Camera-type eye (tissue), 1 donor: ENCODE results near the gene OR2M4. TPM values are rescaled to one million over a fixed set of nuclear protein-coding genes. Genes with fewer than 3 reads are reported as not detected.

Experiments
- total RNA-seq: library from RNA; depleted of rRNA; stranded (reverse); fragments of >200 nt; gene quantifications from one replicate; pipeline ENCODE4 v1.2.3, GENCODE V29; 2014

OR2M4 gene, protein sequence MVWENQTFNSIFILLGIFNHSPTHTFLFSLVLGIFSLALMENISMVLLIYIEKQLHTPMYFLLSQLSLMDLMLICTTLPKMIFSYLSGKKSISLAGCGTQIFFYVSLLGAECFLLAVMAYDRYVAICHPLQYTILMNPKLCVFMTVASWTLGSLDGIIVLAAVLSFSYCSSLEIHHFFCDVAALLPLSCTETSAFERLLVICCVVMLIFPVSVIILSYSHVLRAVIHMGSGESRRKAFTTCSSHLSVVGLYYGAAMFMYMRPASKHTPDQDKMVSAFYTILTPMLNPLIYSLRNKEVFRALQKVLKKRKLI
- total RNA-seq, result not detected

DNA sequence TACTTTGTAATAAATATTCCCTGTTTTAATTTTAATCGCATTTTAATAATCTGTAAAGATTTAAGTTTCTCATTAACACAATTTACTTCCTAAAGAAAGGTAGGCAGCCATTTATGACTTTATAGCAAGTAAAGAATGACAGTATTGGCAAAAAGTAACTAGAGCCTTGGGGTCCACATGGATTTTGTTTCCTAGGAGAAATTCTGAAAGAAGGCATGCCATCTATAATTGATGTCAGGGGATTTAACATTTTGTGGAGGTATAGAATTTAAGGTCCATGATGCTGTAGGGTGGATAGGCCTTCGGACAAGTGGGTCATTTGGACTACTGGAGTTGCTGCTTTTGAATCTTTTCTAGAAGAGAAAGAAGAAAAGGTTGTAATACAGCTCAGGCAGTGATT lies at the start of gene OR2M4:
Gene OR2M4, plus strand, starts transcription at position 301 of the 400 bp plus-strand sequence. CDS start 7,512 bp downstream, outside the sequence.

DNA sequence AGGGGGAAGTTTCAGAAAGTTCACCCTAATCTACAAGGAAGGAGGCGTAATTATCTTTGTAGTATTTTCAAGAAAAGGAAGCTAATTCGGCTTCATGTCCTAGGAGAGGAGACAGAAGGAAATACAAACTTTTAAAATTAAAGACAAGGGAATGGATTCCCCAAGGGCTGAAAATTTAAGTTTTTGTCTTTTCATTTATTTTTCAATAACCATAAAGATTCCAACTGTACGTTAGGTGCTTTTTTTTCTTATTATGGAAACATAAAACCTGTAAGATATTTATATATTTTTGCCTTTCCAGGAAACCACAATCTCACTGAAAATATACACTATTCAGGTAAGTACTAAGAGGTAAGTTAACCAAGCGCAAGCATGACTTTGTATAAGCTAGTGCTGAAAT lies 34.3 kb upstream of the OR2M4 start, which contains the start of gene OR2M3:
Gene OR2M3, plus strand, starts transcription at position 301 of the 400 bp plus-strand sequence. CDS start 5,803 bp downstream, outside the sequence.

DNA sequence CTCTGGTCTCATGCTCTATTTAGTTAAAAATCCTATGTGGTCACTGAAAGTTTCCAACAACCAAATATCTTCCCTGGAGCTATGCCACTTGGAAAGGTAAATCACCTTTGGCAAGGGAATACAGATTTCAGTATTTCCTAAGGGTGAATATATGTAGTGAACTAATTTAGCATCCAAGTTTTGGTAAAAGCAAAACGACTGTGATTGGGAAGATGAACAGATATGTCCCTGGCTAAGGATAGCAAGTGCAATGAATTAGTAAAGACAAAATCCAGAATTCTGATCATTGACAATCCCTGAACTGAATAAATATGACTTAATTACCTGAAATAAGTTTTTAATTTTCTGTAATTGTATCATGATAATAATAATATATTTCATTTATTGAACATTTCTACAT lies 46.7 kb downstream of the OR2M4 start, which contains the start of gene OR2T33:
Gene OR2T33, minus strand, starts transcription at position 101 of the 400 bp plus-strand sequence. CDS start 4,162 bp downstream, outside the sequence.

Other genes starting within 250 kb of the OR2M4 start
- gene OR2L5, start 217.8 kb upstream of the OR2M4 start, total RNA-seq, result 0.44 TPM
- gene OR2L2, start 201.3 kb upstream of the OR2M4 start, total RNA-seq, result 0.88 TPM
- gene OR2L3, start 184.6 kb upstream of the OR2M4 start, total RNA-seq, result 0.33 TPM
- 0.71 TPM for gene OR2L13, start 136.2 kb upstream of the OR2M4 start, total RNA-seq
- gene OR2M5, start 86.3 kb upstream of the OR2M4 start, total RNA-seq, result not detected
- not detected for gene OR2M2, start 56.6 kb upstream of the OR2M4 start, total RNA-seq
- not detected for gene OR2M3, start 34.2 kb upstream of the OR2M4 start, total RNA-seq
- gene OR2T33, start 46.6 kb downstream of the OR2M4 start, total RNA-seq, result not detected
- not detected for gene OR2T12, start 72.0 kb downstream of the OR2M4 start, total RNA-seq
- not detected for gene OR2M7, start 93.2 kb downstream of the OR2M4 start, total RNA-seq
- gene OR14C36, start 117.4 kb downstream of the OR2M4 start, total RNA-seq, result not detected
- not detected for gene OR2T4, start 130.2 kb downstream of the OR2M4 start, total RNA-seq
- not detected for gene OR2T6, start 144.3 kb downstream of the OR2M4 start, total RNA-seq
- not detected for gene OR2T1, start 171.6 kb downstream of the OR2M4 start, total RNA-seq
- not detected for gene OR2T2, start 214.2 kb downstream of the OR2M4 start, total RNA-seq
- not detected for gene OR2T3, start 241.9 kb downstream of the OR2M4 start, total RNA-seq